Measurements from ENCODE around the gene SRGAP3.

- TF ChIP-seq, protein P1, sequence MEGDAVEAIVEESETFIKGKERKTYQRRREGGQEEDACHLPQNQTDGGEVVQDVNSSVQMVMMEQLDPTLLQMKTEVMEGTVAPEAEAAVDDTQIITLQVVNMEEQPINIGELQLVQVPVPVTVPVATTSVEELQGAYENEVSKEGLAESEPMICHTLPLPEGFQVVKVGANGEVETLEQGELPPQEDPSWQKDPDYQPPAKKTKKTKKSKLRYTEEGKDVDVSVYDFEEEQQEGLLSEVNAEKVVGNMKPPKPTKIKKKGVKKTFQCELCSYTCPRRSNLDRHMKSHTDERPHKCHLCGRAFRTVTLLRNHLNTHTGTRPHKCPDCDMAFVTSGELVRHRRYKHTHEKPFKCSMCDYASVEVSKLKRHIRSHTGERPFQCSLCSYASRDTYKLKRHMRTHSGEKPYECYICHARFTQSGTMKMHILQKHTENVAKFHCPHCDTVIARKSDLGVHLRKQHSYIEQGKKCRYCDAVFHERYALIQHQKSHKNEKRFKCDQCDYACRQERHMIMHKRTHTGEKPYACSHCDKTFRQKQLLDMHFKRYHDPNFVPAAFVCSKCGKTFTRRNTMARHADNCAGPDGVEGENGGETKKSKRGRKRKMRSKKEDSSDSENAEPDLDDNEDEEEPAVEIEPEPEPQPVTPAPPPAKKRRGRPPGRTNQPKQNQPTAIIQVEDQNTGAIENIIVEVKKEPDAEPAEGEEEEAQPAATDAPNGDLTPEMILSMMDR (IDR thresholded peaks at IDR 0.05 in 2 of 3, conservative IDR thresholded peaks at IDR 0.05 in 1 of 3; ENCODE audit: control insufficient read depth in 2 of 3, extremely low read depth in 1 of 3, insufficient read depth in 1 of 3, low read depth in 3 of 3, low read length in 3 of 3), result no peak
- no peak for TF ChIP-seq BCL11A (IDR thresholded peaks at IDR 0.05; ENCODE audit: low read depth, low read length)
- no peak for TF ChIP-seq HCFC1 (IDR thresholded peaks at IDR 0.05; ENCODE audit: low read length)
- TF ChIP-seq MXI1 (IDR thresholded peaks at IDR 0.05; ENCODE audit: low read depth, low read length), result no peak
- no peak for TF ChIP-seq FOS (IDR thresholded peaks at IDR 0.05; ENCODE audit: borderline replicate concordance, extremely low read depth, insufficient read length)
- no peak for TF ChIP-seq SREBF1 (IDR thresholded peaks at IDR 0.05; ENCODE audit: low read length)
Observed at GRCh38 chr3:9295007-9295406, 45.6 kb upstream of the SRGAP3 start.
